Ovary (tissue), 9 donors: ENCODE data around the gene SLC7A10. TPM values are rescaled to one million over a fixed set of nuclear protein-coding genes. Genes with fewer than 3 reads are reported as not detected.

Source experiments
- DNase-seq, 5 donors: peaks; one replicate each; pipeline ENCODE4 v3.0.0-alpha.2; 2019 to 2020
- H3K27ac ChIP-seq, 2 donors: fragments of 200-600 bp; one replicate each; pipeline versions ENCODE4 v1.5.1 to v1.8.0; 2019 to 2022
- H3K27me3 ChIP-seq: fragments of 200-600 bp; one replicate; pipeline ENCODE4 v1.8.0; 2022
- H3K36me3 ChIP-seq: fragments of 200-600 bp; sonication (generic); one replicate; pipeline ENCODE4 v1.5.1; 2019
- H3K4me1 ChIP-seq: one replicate; pipeline ENCODE4 v1.8.1; 2013; ENCODE audit warnings: mild to moderate bottlenecking, moderate library complexity; ENCODE audit not compliant: insufficient read depth
- H3K4me3 ChIP-seq: fragments of 200-600 bp; sonication (generic); one replicate; pipeline ENCODE4 v1.5.1; 2017
- H3K9me3 ChIP-seq, 2 donors: fragments of 200-600 bp in 1 of 2; sonication (generic) in 1 of 2; one replicate each; pipeline versions ENCODE4 v1.5.1 to v1.8.1; 2013 to 2019; ENCODE audit warnings: mild to moderate bottlenecking in 1 of 2, moderate library complexity in 1 of 2
- CTCF ChIP-seq, 3 donors: fragments of 450-650 bp in 2 of 3; fragments of 200-600 bp in 1 of 3; IDR thresholded peaks; one replicate each; pipeline versions ENCODE4 v1.5.1 to v1.8.0; 2016 to 2022; ENCODE audit warnings: antibody characterized with exemption in 3 of 3, mild to moderate bottlenecking in 1 of 3
- EP300 ChIP-seq: sonication (generic); formaldehyde crosslinking; IDR thresholded peaks from one replicate; pipeline ENCODE4 v1.6.1; 2017; ENCODE audit warnings: antibody characterized with exemption
- POLR2A ChIP-seq: fragments of 450-650 bp; IDR thresholded peaks from one replicate; pipeline ENCODE4 v1.6.1; 2017; ENCODE audit warnings: antibody characterized with exemption, mild to moderate bottlenecking, moderate library complexity
- WGBS, 3 donors: extraction: QIAGEN DNeasy Blood & Tissue Kit in 1 of 3; methylation state at CpG; one replicate each; pipeline versions ENCODE4 v1.1.5 to v1.1.7; 2013 to 2017; 5-methylcytosine and 5-hydroxymethylcytosine counted together
- intact Hi-C, 4 donors: fragments of 100-400 bp; cut with DNase I; formaldehyde crosslinking; loops; one replicate each; pipeline versions ENCODE4 v1.11.0 to v1.15.1; 2022 to 2023
- polyA plus RNA-seq, 2 donors: library from polyadenylated mRNA; stranded (reverse); fragments of 200-250 nt in 1 of 2; fragments of 350-450 nt in 1 of 2; fragmentation: Illumina TruSeq in 1 of 2; extraction: RNeasy Lipid Tissue Mini Kit (QIAGEN cat#74804) in 1 of 2; gene quantifications; one replicate each; pipeline ENCODE4 v1.2.3, GENCODE V29; 2013 to 2014
- total RNA-seq, 7 donors: library from RNA; depleted of rRNA in 2 of 7; stranded (reverse); fragments of >200 nt in 2 of 7; fragmentation: NEBNext Ultra II Directional in 3 of 7; extraction: Animal tissue kit (Norgen Biotek cat#: 25700) in 3 of 7; gene quantifications; one replicate each; pipeline versions ENCODE4 v1.1.0 to v1.2.4, GENCODE V29; 2016 to 2023
- donor health status: DM: no; HTN: no; CAD: no; lungs with moderate emphysema.
- donor health status: DM: no; HTN: no; CAD: no.
- donor health status: Bipolar disorder and iron deficiency.
- donor health status: DM: yes; HTN: yes; CAD: no.
- donor health status: DM: no; HTN: no; CAD: no.
- donor health status: DM: yes; HTN: yes; CAD: no.

Gene SLC7A10
- total and polyA plus RNA-seq, 9 donors = not detected

GRCh38 chr19:33252418-33252962, 26.8 kb upstream of the SLC7A10 start:
- DNase-seq = no peak
- no peaks in the 10 kb centered on the region for H3K9me3 ChIP-seq
- TF ChIP-seq CTCF (IDR thresholded peaks at IDR 0.05) (no peak), EP300 (no peak), POLR2A (no peak)
- no peaks in the 10 kb centered on the region for H3K36me3 ChIP-seq
- no peaks in the 10 kb centered on the region for H3K27me3 ChIP-seq
- H3K27ac ChIP-seq = no peak overlapping the region
- WGBS, 3 donors = 86 to 90% (median 89%) methylated on average over 4 of the region's 4 CpGs
- H3K4me1 ChIP-seq = no peaks in the 10 kb centered on the region
- no peak overlapping the region for H3K4me3 ChIP-seq
- intact Hi-C loops = no loop called here

- Histone ChIP-seq H3K4me3 (no peak overlapping the region), H3K36me3 (no peaks in the 10 kb centered on the region), H3K27me3 (no peaks in the 10 kb centered on the region), H3K27ac (no peak overlapping the region), H3K9me3 (no peaks in the 10 kb centered on the region), H3K4me1 (no peaks in the 10 kb centered on the region)
- TF ChIP-seq EP300 (no peak), POLR2A (no peak), CTCF (IDR thresholded peaks at IDR 0.05) (no peak)
- 65 to 76% (median 70%) methylated on average over 14 to 17 of the region's 17 CpGs for WGBS, 3 donors
- intact Hi-C loops = no loop called here
- no peak for DNase-seq
Observed at GRCh38 chr19:33251526-33252090, 26.0 kb upstream of the SLC7A10 start.

GRCh38 chr19:33251076-33251475, 25.4 kb upstream of the SLC7A10 start:
- Histone ChIP-seq H3K36me3 (no peaks in the 10 kb centered on the region), H3K27me3 (no peaks in the 10 kb centered on the region), H3K4me3 (no peak overlapping the region), H3K27ac (no peak overlapping the region), H3K9me3 (no peaks in the 10 kb centered on the region), H3K4me1 (no peaks in the 10 kb centered on the region)
- 24 to 53% (median 49%) methylated on average over 7 to 12 of the region's 12 CpGs for WGBS, 3 donors
- intact Hi-C loops = no loop called here
- no peak for DNase-seq
- TF ChIP-seq POLR2A = no peak
- no peak for TF ChIP-seq CTCF (IDR thresholded peaks at IDR 0.05)
- TF ChIP-seq EP300 = no peak

- 91 to 96% (median 94%) methylated on average over 1 of the region's 1 CpG for WGBS, 3 donors
- Histone ChIP-seq H3K9me3 (no peaks in the 10 kb centered on the region), H3K27me3 (no peaks in the 10 kb centered on the region), H3K27ac (no peak overlapping the region), H3K4me3 (no peak overlapping the region), H3K4me1 (no peaks in the 10 kb centered on the region), H3K36me3 (no peaks in the 10 kb centered on the region)
- no peak for DNase-seq
- intact Hi-C loops = no loop called here
- no peak for TF ChIP-seq CTCF (IDR thresholded peaks at IDR 0.05)
- TF ChIP-seq POLR2A = no peak
- no peak for TF ChIP-seq EP300
Observed at GRCh38 chr19:33250500-33250899, 24.9 kb upstream of the SLC7A10 start.
